Brain microvascular endothelial cell (primary cell): Measurements from ENCODE around the gene U2AF2.

Experiments
- DNase-seq: peaks from one replicate; pipeline ENCODE4 v3.0.0-alpha.2; 2020
- H3K27ac ChIP-seq: fragments of 250-450 bp; sonication (Bioruptor Pico); 2 replicates; pipeline ENCODE4 v1.5.1; 2020; ENCODE audit warnings: mild to moderate bottlenecking, moderate library complexity
- H3K27me3 ChIP-seq: fragments of 250-450 bp; sonication (Bioruptor Pico); replicated peaks from 2 replicates; pipeline ENCODE4 v1.5.1; 2020; ENCODE audit warnings: mild to moderate bottlenecking
- H3K36me3 ChIP-seq: fragments of 250-450 bp; sonication (Bioruptor Pico); replicated peaks from 2 replicates; pipeline ENCODE4 v1.5.1; 2020; ENCODE audit warnings: mild to moderate bottlenecking
- H3K4me3 ChIP-seq: 2 replicates; pipeline ENCODE4 v1.5.1; 2011; ENCODE audit warnings: low read depth, mild to moderate bottlenecking, control low read depth, low read length, moderate library complexity
- CTCF ChIP-seq: IDR thresholded peaks from 2 replicates; pipeline ENCODE4 v1.5.1; 2011; ENCODE audit warnings: low read depth, mild to moderate bottlenecking, moderate library complexity, low read length, control low read depth, inconsistent platforms; ENCODE audit errors: missing control alignments
- in situ Hi-C: cut with HindIII; loops from 2 replicates; pipeline ENCODE4 v1.10.0; 2017; ENCODE audit warnings: low sequenced_read_pairs, low pct_ligation_motif_present

Gene U2AF2

GRCh38 chr19:55692681-55693081 lies 37.8 kb downstream of the U2AF2 start:
- peaks cover 52% of the 10 kb centered on the region for H3K36me3 ChIP-seq
- DNase-seq: no peak
- TF ChIP-seq CTCF: no peak
- no peak overlapping the region for H3K4me3 ChIP-seq
- in situ Hi-C loops: no loop called here
- H3K27ac ChIP-seq: no peak overlapping the region
- no peaks in the 10 kb centered on the region for H3K27me3 ChIP-seq

GRCh38 chr19:55693336-55693974 lies 38.6 kb downstream of the U2AF2 start:
- Histone ChIP-seq H3K27ac (no peak overlapping the region), H3K4me3 (no peak overlapping the region), H3K27me3 (no peaks in the 10 kb centered on the region), H3K36me3 (peaks cover 56% of the 10 kb centered on the region)
- DNase-seq: no peak
- TF ChIP-seq CTCF: no peak
- in situ Hi-C loops: no loop called here

GRCh38 chr19:55694241-55694655 lies 39.4 kb downstream of the U2AF2 start:
- Histone ChIP-seq H3K36me3 (peaks cover 50% of the 10 kb centered on the region), H3K27ac (no peak overlapping the region), H3K4me3 (no peak overlapping the region), H3K27me3 (no peaks in the 10 kb centered on the region)
- no peak for TF ChIP-seq CTCF
- DNase-seq: no peak
- in situ Hi-C loops: no loop called here

GRCh38 chr19:55694656-55695491 lies 40.0 kb downstream of the U2AF2 start:
- in situ Hi-C loops: no loop called here
- no peak for DNase-seq
- H3K4me3 ChIP-seq: no peak overlapping the region
- no peak overlapping the region for H3K27ac ChIP-seq
- TF ChIP-seq CTCF: no peak
- H3K27me3 ChIP-seq: no peaks in the 10 kb centered on the region
- peaks cover 47% of the 10 kb centered on the region for H3K36me3 ChIP-seq

- Histone ChIP-seq H3K4me3 (no peak overlapping the region), H3K27ac (no peak overlapping the region), H3K36me3 (peaks cover 40% of the 10 kb centered on the region), H3K27me3 (no peaks in the 10 kb centered on the region)
- DNase-seq: no peak
- in situ Hi-C loops: no loop called here
- TF ChIP-seq CTCF: no peak
Measured at GRCh38 chr19:55695511-55696290, 40.9 kb downstream of the U2AF2 start.
